ENCODE measurements around the gene TMTC1. TPM values are rescaled to one million over a fixed set of nuclear protein-coding genes. Genes with fewer than 3 reads are reported as not detected.

The TMTC1 gene
- total RNA-seq, 1 donor from 2014 or later: 24.8 TPM

DNA sequence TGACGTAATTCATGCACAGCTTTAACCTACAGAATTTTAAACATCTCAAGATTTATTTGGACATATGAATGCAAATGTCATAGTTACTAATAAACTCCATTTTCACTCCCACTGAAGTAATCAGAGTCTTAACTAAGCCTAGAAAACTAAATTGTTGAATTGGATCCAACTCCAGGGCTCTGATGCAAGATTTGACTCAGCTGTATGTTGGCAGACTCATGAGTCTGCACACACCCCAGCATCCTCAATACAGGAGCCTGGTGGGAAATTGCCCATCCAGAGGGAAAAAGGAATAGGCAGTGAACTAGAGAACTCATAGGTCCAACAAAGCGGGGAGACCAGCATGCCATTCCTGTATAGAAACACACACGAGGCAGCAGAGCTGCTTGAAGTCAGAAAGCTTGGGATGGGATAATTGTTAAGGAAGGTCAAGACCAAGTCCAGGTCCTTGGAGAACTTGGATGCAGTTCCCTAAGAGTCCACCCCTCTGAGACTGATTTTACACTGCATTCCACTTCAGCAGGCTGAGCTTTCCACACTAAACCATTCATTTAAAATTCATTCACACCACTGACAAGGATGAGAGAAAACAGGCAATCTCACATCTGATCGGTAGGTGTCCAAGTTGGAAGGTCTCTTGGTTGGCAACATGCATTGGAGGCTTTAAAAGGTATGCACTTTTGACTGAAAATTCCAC lies 14.4 kb downstream of the TMTC1 start:
- no peaks in the 10 kb centered on the region for H3K9me3 ChIP-seq
- H3K4me1 ChIP-seq: peaks cover 5% of the 10 kb centered on the region
- no peak overlapping the region for H3K4me3 ChIP-seq
- TF ChIP-seq, protein P1, sequence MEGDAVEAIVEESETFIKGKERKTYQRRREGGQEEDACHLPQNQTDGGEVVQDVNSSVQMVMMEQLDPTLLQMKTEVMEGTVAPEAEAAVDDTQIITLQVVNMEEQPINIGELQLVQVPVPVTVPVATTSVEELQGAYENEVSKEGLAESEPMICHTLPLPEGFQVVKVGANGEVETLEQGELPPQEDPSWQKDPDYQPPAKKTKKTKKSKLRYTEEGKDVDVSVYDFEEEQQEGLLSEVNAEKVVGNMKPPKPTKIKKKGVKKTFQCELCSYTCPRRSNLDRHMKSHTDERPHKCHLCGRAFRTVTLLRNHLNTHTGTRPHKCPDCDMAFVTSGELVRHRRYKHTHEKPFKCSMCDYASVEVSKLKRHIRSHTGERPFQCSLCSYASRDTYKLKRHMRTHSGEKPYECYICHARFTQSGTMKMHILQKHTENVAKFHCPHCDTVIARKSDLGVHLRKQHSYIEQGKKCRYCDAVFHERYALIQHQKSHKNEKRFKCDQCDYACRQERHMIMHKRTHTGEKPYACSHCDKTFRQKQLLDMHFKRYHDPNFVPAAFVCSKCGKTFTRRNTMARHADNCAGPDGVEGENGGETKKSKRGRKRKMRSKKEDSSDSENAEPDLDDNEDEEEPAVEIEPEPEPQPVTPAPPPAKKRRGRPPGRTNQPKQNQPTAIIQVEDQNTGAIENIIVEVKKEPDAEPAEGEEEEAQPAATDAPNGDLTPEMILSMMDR (IDR thresholded peaks at IDR 0.05): no peak
- peak in 1 of 2 donors; percentile 41 for ATAC-seq
- intact Hi-C loops (cut with DNase I): no loop called here
- no peaks in the 10 kb centered on the region for H3K27me3 ChIP-seq (ENCODE audit: low read depth)
- H3K27ac ChIP-seq: no peak overlapping the region
- H3K36me3 ChIP-seq: no peaks in the 10 kb centered on the region
- no peak for DNase-seq

DNA sequence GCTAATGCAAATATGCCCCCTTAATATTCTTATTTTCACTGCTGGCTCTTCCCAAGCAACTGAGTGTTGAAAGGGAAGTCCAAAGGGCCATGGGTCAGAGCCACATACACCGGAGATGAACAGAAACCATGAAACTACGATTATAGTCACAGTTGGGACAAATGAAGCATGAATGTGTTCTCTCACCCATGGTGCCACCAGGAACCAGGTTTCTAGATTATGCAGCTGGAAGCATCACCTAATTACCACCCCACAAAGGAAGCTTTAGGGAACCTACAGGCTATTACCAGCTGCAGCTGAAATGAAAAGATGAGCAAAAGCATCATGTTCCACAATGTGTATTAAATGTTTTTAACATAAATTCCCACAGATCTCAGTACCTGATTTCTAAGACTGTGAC lies 15.4 kb downstream of the TMTC1 start:
- ATAC-seq: no peak
- TF ChIP-seq, protein P1 (IDR thresholded peaks at IDR 0.05): no peak

DNA sequence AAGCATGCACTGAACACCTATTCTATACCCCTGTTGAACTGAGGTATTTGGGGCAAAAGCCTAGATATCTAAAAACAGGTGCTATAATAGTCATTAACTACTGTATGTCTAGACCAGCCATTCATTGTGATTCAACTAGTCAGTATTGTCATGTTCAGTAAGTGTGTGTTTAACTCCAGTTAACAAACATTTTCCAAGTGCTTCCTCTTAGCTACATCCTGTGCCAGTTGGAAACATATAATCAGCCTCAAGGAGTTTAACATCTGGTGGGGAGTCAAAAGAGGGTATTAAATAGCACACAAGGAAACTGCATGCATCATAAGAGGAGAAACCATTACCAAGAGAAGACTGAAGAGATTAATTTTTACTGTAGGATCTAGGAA lies 20.4 kb downstream of the TMTC1 start:
- no peaks in the 10 kb centered on the region for H3K9me3 ChIP-seq
- H3K4me3 ChIP-seq: no peak overlapping the region
- ATAC-seq (no peak), DNase-seq (no peak)
- no peaks in the 10 kb centered on the region for H3K27me3 ChIP-seq (ENCODE audit: low read depth)
- intact Hi-C loops (cut with DNase I): no loop called here
- no peaks in the 10 kb centered on the region for H3K4me1 ChIP-seq
- H3K36me3 ChIP-seq: no peaks in the 10 kb centered on the region
- no peak overlapping the region for H3K27ac ChIP-seq
- TF ChIP-seq, protein P1 (IDR thresholded peaks at IDR 0.05): no peak

More for the DNA sequence above, 15.4 kb downstream of the TMTC1 start:
- H3K4me3 ChIP-seq: no peak overlapping the region
- intact Hi-C loops (cut with DNase I): no loop called here
- no peak for DNase-seq
- H3K27ac ChIP-seq: no peak overlapping the region
- no peaks in the 10 kb centered on the region for H3K36me3 ChIP-seq
- no peaks in the 10 kb centered on the region for H3K27me3 ChIP-seq (ENCODE audit: low read depth)
- H3K4me1 ChIP-seq: peaks cover 5% of the 10 kb centered on the region
- H3K9me3 ChIP-seq: no peaks in the 10 kb centered on the region

DNA sequence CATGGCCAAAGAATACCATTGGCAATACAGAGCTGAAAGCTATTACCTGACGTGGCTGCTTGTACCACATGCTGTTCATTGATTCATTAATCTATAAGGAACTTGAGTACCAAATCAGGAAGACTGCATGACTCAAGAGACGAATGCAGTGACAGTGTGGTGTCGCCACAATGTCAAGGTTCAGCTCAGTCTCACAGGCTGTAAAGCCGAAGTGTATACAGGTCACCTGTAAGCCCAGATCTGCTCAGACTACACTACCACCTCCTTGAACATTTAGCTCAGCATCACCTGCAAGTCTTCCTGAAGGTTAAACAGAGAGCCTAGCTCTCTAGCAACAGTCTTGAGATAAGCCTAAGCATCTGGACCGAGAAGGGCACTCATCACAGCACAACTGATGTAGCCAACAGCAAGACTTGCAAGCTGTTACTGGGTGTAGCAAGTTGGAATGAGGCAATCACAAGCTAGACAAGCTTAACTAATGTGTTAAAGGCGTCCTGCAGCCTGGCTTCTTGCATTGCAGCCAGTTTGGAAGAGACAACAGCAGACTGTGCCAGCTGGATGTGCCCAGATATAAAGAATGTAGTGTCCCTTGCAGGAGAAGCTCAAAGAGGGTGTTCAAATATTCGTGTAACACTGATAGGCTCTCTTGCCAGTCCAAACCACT lies 21.0 kb downstream of the TMTC1 start:
- H3K36me3 ChIP-seq: no peaks in the 10 kb centered on the region
- no peak overlapping the region for H3K4me3 ChIP-seq
- ATAC-seq (peak; percentile 30 to 31), DNase-seq (no peak)
- TF ChIP-seq, protein P1 (IDR thresholded peaks at IDR 0.05): no peak
- no peaks in the 10 kb centered on the region for H3K9me3 ChIP-seq
- no peaks in the 10 kb centered on the region for H3K4me1 ChIP-seq
- H3K27me3 ChIP-seq (ENCODE audit: low read depth): no peaks in the 10 kb centered on the region
- intact Hi-C loops (cut with DNase I): no loop called here
- H3K27ac ChIP-seq: no peak overlapping the region

DNA sequence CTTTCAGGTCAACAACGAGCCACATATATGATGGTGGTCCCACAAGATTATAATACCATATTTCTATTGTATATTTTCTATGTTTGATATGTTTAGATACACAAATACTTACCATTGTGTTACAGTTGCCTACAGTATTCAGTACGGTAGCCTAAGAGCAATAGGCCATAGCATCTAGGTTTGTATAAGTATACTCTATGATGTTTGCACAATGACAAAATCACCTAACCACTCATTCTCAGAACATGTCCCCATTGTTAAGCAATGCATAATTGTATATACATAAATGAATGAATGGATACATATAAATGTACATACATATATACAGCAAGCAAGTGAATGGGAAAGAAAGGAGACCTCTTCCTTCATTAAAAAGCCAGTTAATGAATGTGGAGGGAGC lies 23.8 kb downstream of the TMTC1 start:
- Histone ChIP-seq H3K27me3 (ENCODE audit: low read depth) (no peaks in the 10 kb centered on the region), H3K4me1 (no peaks in the 10 kb centered on the region), H3K9me3 (no peaks in the 10 kb centered on the region), H3K4me3 (no peak overlapping the region), H3K36me3 (no peaks in the 10 kb centered on the region), H3K27ac (no peak overlapping the region)
- TF ChIP-seq, protein P1 (IDR thresholded peaks at IDR 0.05): no peak
- intact Hi-C loops (cut with DNase I): no loop called here
- DNase-seq (no peak), ATAC-seq (no peak)

Measured in lower lobe of right lung (tissue), 2 donors.